ENCODE measurements around the gene STX16.

STX16 gene

GRCh38 chr20:58619864-58620431 lies 31.1 kb upstream of the STX16 start:
- 84% methylated on average over 11 of the region's 11 CpGs for WGBS
- H3K9ac ChIP-seq (ENCODE audit: low read depth, low read length), result peak overlapping the region; percentile 52; the same call in 1 of the 2 replicates

GRCh38 chr20:58621906-58622548 lies 29.1 kb upstream of the STX16 start:
- Histone ChIP-seq H3K36me3 (ENCODE audit: insufficient read depth, low read length) (no peaks in the 10 kb centered on the region), H3K27me3 (ENCODE audit: insufficient read depth, low read length) (peaks cover 12% of the 10 kb centered on the region), H3K9me3 (ENCODE audit: insufficient read depth, low read depth, low read length) (peaks cover 22% of the 10 kb centered on the region), H3K27ac (ENCODE audit: low read depth, low read length) (no peak overlapping the region), H3K4me3 (ENCODE audit: low read length) (no peak overlapping the region), H3K4me1 (ENCODE audit: insufficient read depth, low read length) (0 out of 2 replicates have a peak, but pooled peaks cover 11% of the 10 kb centered on the region), H3K9ac (ENCODE audit: low read depth, low read length) (no peak overlapping the region)
- 94% methylated on average over 9 of the region's 9 CpGs for WGBS

More at GRCh38 chr20:58619864-58620431, 31.1 kb upstream of the STX16 start:
- 0 out of 2 replicates have a peak, but pooled peaks cover 11% of the 10 kb centered on the region for H3K4me1 ChIP-seq (ENCODE audit: insufficient read depth, low read length)
- peaks cover 23% of the 10 kb centered on the region for H3K9me3 ChIP-seq (ENCODE audit: insufficient read depth, low read depth, low read length)
- H3K27me3 ChIP-seq (ENCODE audit: insufficient read depth, low read length), result peaks cover 12% of the 10 kb centered on the region
- no peak overlapping the region for H3K4me3 ChIP-seq (ENCODE audit: low read length)
- H3K27ac ChIP-seq (ENCODE audit: low read depth, low read length), result peak overlapping the region; percentile 15; the same call in 1 of the 2 replicates
- H3K36me3 ChIP-seq (ENCODE audit: insufficient read depth, low read length), result no peaks in the 10 kb centered on the region

- 95% methylated on average over 13 of the region's 13 CpGs for WGBS
- peaks cover 11% of the 10 kb centered on the region for H3K27me3 ChIP-seq (ENCODE audit: insufficient read depth, low read length)
- no peaks in the 10 kb centered on the region for H3K36me3 ChIP-seq (ENCODE audit: insufficient read depth, low read length)
- peaks cover 20% of the 10 kb centered on the region for H3K9me3 ChIP-seq (ENCODE audit: insufficient read depth, low read depth, low read length)
- H3K4me3 ChIP-seq (ENCODE audit: low read length), result no peak overlapping the region
- H3K9ac ChIP-seq (ENCODE audit: low read depth, low read length), result no peak overlapping the region
- H3K27ac ChIP-seq (ENCODE audit: low read depth, low read length), result no peak overlapping the region
- 0 out of 2 replicates have a peak, but pooled peaks cover 11% of the 10 kb centered on the region for H3K4me1 ChIP-seq (ENCODE audit: insufficient read depth, low read length)
These were observed 28.2 kb upstream of the STX16 start for GRCh38 chr20:58622671-58623578.

GRCh38 chr20:58623579-58624473 lies 27.3 kb upstream of the STX16 start:
- H3K4me3 ChIP-seq (ENCODE audit: low read length), result no peak overlapping the region
- 81% methylated on average over 29 of the region's 29 CpGs for WGBS
- 0 out of 2 replicates have a peak overlapping the region, but pooled peaks have one; percentile 15 for H3K27ac ChIP-seq (ENCODE audit: low read depth, low read length)
- peaks cover 20% of the 10 kb centered on the region for H3K9me3 ChIP-seq (ENCODE audit: insufficient read depth, low read depth, low read length)
- H3K4me1 ChIP-seq (ENCODE audit: insufficient read depth, low read length), result 0 out of 2 replicates have a peak, but pooled peaks cover 9% of the 10 kb centered on the region
- no peaks in the 10 kb centered on the region for H3K36me3 ChIP-seq (ENCODE audit: insufficient read depth, low read length)
- no peak overlapping the region for H3K9ac ChIP-seq (ENCODE audit: low read depth, low read length)
- 0 out of 2 replicates have a peak, but pooled peaks cover 2% of the 10 kb centered on the region for H3K27me3 ChIP-seq (ENCODE audit: insufficient read depth, low read length)

- no peak overlapping the region for H3K27ac ChIP-seq (ENCODE audit: low read depth, low read length)
- no peak overlapping the region for H3K9ac ChIP-seq (ENCODE audit: low read depth, low read length)
- peaks cover 20% of the 10 kb centered on the region for H3K9me3 ChIP-seq (ENCODE audit: insufficient read depth, low read depth, low read length)
- no peaks in the 10 kb centered on the region for H3K36me3 ChIP-seq (ENCODE audit: insufficient read depth, low read length)
- 90% methylated on average over 10 of the region's 10 CpGs for WGBS
- no peak overlapping the region for H3K4me3 ChIP-seq (ENCODE audit: low read length)
- H3K27me3 ChIP-seq (ENCODE audit: insufficient read depth, low read length), result no peaks in the 10 kb centered on the region
- 0 out of 2 replicates have a peak, but pooled peaks cover under 1% of the 10 kb centered on the region for H3K4me1 ChIP-seq (ENCODE audit: insufficient read depth, low read length)
These were observed 26.4 kb upstream of the STX16 start for GRCh38 chr20:58624687-58625086.

GRCh38 chr20:58625585-58625984 lies 25.5 kb upstream of the STX16 start:
- Histone ChIP-seq H3K4me1 (ENCODE audit: insufficient read depth, low read length) (no peaks in the 10 kb centered on the region), H3K27me3 (ENCODE audit: insufficient read depth, low read length) (no peaks in the 10 kb centered on the region), H3K9me3 (ENCODE audit: insufficient read depth, low read depth, low read length) (peaks cover 20% of the 10 kb centered on the region), H3K36me3 (ENCODE audit: insufficient read depth, low read length) (no peaks in the 10 kb centered on the region), H3K4me3 (ENCODE audit: low read length) (no peak overlapping the region), H3K27ac (ENCODE audit: low read depth, low read length) (no peak overlapping the region), H3K9ac (ENCODE audit: low read depth, low read length) (no peak overlapping the region)
- 92% methylated on average over 6 of the region's 6 CpGs for WGBS

- H3K27me3 ChIP-seq (ENCODE audit: insufficient read depth, low read length), result no peaks in the 10 kb centered on the region
- H3K27ac ChIP-seq (ENCODE audit: low read depth, low read length), result no peak overlapping the region
These were observed 25.0 kb upstream of the STX16 start for GRCh38 chr20:58626051-58626450.

GRCh38 chr20:58627212-58628072 lies 23.6 kb upstream of the STX16 start:
- Histone ChIP-seq H3K27me3 (ENCODE audit: insufficient read depth, low read length) (no peaks in the 10 kb centered on the region), H3K9me3 (ENCODE audit: insufficient read depth, low read depth, low read length) (peaks cover 12% of the 10 kb centered on the region), H3K9ac (ENCODE audit: low read depth, low read length) (no peak overlapping the region), H3K36me3 (ENCODE audit: insufficient read depth, low read length) (no peaks in the 10 kb centered on the region), H3K4me1 (ENCODE audit: insufficient read depth, low read length) (no peaks in the 10 kb centered on the region), H3K4me3 (ENCODE audit: low read length) (no peak overlapping the region), H3K27ac (ENCODE audit: low read depth, low read length) (no peak overlapping the region)
- 91% methylated on average over 11 of the region's 11 CpGs for WGBS

More at GRCh38 chr20:58626051-58626450, 25.0 kb upstream of the STX16 start:
- Histone ChIP-seq H3K36me3 (ENCODE audit: insufficient read depth, low read length) (no peaks in the 10 kb centered on the region), H3K9ac (ENCODE audit: low read depth, low read length) (no peak overlapping the region), H3K9me3 (ENCODE audit: insufficient read depth, low read depth, low read length) (peaks cover 20% of the 10 kb centered on the region), H3K4me1 (ENCODE audit: insufficient read depth, low read length) (no peaks in the 10 kb centered on the region), H3K4me3 (ENCODE audit: low read length) (no peak overlapping the region)
- WGBS, result 98% methylated on average over 4 of the region's 4 CpGs

- no peaks in the 10 kb centered on the region for H3K36me3 ChIP-seq (ENCODE audit: insufficient read depth, low read length)
- H3K4me3 ChIP-seq (ENCODE audit: low read length), result no peak overlapping the region
- H3K27ac ChIP-seq (ENCODE audit: low read depth, low read length), result no peak overlapping the region
- WGBS, result 87% methylated on average over 11 of the region's 11 CpGs
- no peak overlapping the region for H3K9ac ChIP-seq (ENCODE audit: low read depth, low read length)
- H3K4me1 ChIP-seq (ENCODE audit: insufficient read depth, low read length), result no peaks in the 10 kb centered on the region
- peaks cover under 1% of the 10 kb centered on the region; the same call in 1 of the 2 replicates for H3K9me3 ChIP-seq (ENCODE audit: insufficient read depth, low read depth, low read length)
- no peaks in the 10 kb centered on the region for H3K27me3 ChIP-seq (ENCODE audit: insufficient read depth, low read length)
These were observed 22.4 kb upstream of the STX16 start for GRCh38 chr20:58628491-58629214.
